Smooth muscle cell (in vitro differentiated cells): ENCODE data around the gene SLC16A11. TPM values are rescaled to one million over a fixed set of nuclear protein-coding genes. Genes with fewer than 3 reads are reported as not detected.

ENCODE experiments used
- DNase-seq: peaks from one replicate; lab custom pipeline; 2025; ENCODE audit not compliant: unreplicated experiment; lab: John Stamatoyannopoulos, UW
- H2AFZ ChIP-seq: fragments of 200-600 bp; sonication (generic); 2 replicates; pipeline ENCODE4 v1.6.0; 2016; ENCODE audit warnings: antibody characterized with exemption, low read depth, mild to moderate bottlenecking
- H3F3A ChIP-seq: fragments of 200-600 bp; sonication (generic); 2 replicates; pipeline ENCODE4 v1.6.0; 2017; ENCODE audit warnings: antibody characterized with exemption, low read depth
- H3K27ac ChIP-seq: fragments of 200-600 bp; sonication (generic); 2 replicates; pipeline ENCODE4 v1.5.1; 2016; ENCODE audit warnings: low read depth, mild to moderate bottlenecking
- H3K27me3 ChIP-seq: fragments of 200-600 bp; sonication (generic); 2 replicates; pipeline ENCODE4 v1.6.1; 2016; ENCODE audit warnings: low read depth, mild to moderate bottlenecking
- H3K36me3 ChIP-seq: fragments of 200-600 bp; sonication (generic); 2 replicates; pipeline ENCODE4 v1.5.1; 2016; ENCODE audit warnings: low read depth
- H3K4me1 ChIP-seq: fragments of 200-600 bp; sonication (generic); 2 replicates; pipeline ENCODE4 v1.5.1; 2016; ENCODE audit warnings: low read depth
- H3K4me2 ChIP-seq: fragments of 200-600 bp; sonication (generic); 2 replicates; pipeline ENCODE4 v1.6.0; 2016; ENCODE audit warnings: mild to moderate bottlenecking
- H3K4me3 ChIP-seq: fragments of 200-600 bp; sonication (generic); 2 replicates; pipeline ENCODE4 v1.5.1; 2016; ENCODE audit warnings: mild to moderate bottlenecking
- H3K79me2 ChIP-seq: fragments of 200-600 bp; sonication (generic); 2 replicates; pipeline ENCODE4 v1.6.0; 2016; ENCODE audit warnings: low read depth, mild to moderate bottlenecking
- H3K9ac ChIP-seq: fragments of 200-600 bp; sonication (generic); 2 replicates; pipeline ENCODE4 v1.6.0; 2016; ENCODE audit warnings: low read depth
- H3K9me3 ChIP-seq: fragments of 200-600 bp; sonication (generic); replicated peaks from 2 replicates; pipeline ENCODE4 v1.5.1; 2016; ENCODE audit warnings: low read depth
- H4K20me1 ChIP-seq: fragments of 200-600 bp; sonication (generic); 2 replicates; pipeline ENCODE4 v1.6.0; 2016; ENCODE audit warnings: low read depth
- WGBS: methylation state at CpG from one replicate; pipeline ENCODE4 v1.1.7; 2016; ENCODE audit warnings: low lambda C conversion rate; 5-methylcytosine and 5-hydroxymethylcytosine counted together
- polyA plus RNA-seq: library from polyadenylated mRNA; unstranded; fragments of >200 nt; fragmentation: Nextera tagmentation; extraction: Ambion mirVana; gene quantifications from 2 replicates; pipeline ENCODE4 v1.2.1, GENCODE V29; 2016
- total RNA-seq: library from RNA; depleted of rRNA; stranded (reverse); fragments of >200 nt; gene quantifications from 2 replicates; pipeline ENCODE4 v1.2.3, GENCODE V29; 2014
- TF ChIP-seq, protein P1 (sequence below): fragments of 200-600 bp; sonication (generic); IDR thresholded peaks from 2 replicates; pipeline ENCODE4 v1.5.1; 2017; ENCODE audit warnings: borderline replicate concordance, mild to moderate bottlenecking, antibody characterized with exemption; ENCODE audit not compliant: insufficient read depth, poor library complexity, severe bottlenecking

The SLC16A11 gene
- total and polyA plus RNA-seq, 2 experiments from 2014 or later = 0.36 to 0.80 TPM

GRCh38 chr17:6997171-6997570 lies 46.7 kb downstream of the SLC16A11 start:
- peaks cover 8% of the 10 kb centered on the region for H3K4me1 ChIP-seq
- no peaks in the 10 kb centered on the region for H3K36me3 ChIP-seq
- DNase-seq = no peak
- 85% methylated on average over 8 of the region's 8 CpGs for WGBS
- peaks cover 10% of the 10 kb centered on the region for H4K20me1 ChIP-seq
- peaks cover 4% of the 10 kb centered on the region for H3F3A ChIP-seq
- TF ChIP-seq, protein P1, sequence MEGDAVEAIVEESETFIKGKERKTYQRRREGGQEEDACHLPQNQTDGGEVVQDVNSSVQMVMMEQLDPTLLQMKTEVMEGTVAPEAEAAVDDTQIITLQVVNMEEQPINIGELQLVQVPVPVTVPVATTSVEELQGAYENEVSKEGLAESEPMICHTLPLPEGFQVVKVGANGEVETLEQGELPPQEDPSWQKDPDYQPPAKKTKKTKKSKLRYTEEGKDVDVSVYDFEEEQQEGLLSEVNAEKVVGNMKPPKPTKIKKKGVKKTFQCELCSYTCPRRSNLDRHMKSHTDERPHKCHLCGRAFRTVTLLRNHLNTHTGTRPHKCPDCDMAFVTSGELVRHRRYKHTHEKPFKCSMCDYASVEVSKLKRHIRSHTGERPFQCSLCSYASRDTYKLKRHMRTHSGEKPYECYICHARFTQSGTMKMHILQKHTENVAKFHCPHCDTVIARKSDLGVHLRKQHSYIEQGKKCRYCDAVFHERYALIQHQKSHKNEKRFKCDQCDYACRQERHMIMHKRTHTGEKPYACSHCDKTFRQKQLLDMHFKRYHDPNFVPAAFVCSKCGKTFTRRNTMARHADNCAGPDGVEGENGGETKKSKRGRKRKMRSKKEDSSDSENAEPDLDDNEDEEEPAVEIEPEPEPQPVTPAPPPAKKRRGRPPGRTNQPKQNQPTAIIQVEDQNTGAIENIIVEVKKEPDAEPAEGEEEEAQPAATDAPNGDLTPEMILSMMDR = no peak
- no peak overlapping the region for H3K27ac ChIP-seq
- no peaks in the 10 kb centered on the region for H3K79me2 ChIP-seq
- no peak overlapping the region for H3K4me2 ChIP-seq
- no peak overlapping the region for H3K4me3 ChIP-seq
- H3K27me3 ChIP-seq = no peaks in the 10 kb centered on the region
- no peaks in the 10 kb centered on the region for H3K9me3 ChIP-seq
- no peak overlapping the region for H2AFZ ChIP-seq
- H3K9ac ChIP-seq = no peak overlapping the region

DNA sequence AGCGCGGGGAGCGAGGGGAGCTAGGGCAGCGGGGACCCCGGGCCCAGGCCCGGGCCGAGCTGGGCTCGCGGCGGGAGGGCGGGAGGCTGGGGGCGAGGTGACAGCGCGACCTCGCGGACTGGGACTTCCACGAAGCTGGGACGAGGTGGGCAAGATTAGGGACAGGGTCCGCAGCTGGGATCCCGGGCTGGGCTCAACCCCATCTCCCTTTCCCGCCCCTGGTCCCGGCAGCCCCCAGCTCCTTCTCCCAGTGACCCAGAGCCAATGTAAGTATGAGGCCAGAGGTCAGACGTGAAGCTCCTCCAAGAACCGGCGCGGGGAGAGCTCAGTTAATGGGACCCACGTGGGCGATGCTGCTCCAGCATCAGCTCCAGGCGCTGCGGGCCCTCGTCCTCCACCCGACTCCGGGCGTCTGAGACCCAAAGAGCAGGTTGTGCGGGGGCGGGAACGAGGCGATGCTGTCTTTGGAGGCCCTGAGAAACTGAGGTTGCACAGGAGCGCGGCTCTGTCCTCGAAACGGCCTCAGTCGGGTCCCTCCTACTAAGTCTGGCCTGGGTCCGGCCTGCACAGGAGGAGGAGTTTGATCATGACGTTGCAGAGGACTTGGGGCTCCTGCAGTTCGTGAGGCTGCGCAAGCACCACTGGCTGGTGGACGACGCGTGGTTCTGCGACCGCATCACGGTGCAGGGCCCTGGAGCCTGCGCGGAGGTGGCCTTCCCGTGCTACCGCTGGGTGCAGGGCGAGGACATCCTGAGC lies 47.5 kb downstream of the SLC16A11 start:
- Histone ChIP-seq H3K4me3 (peak overlapping the region; percentile 42), H2AFZ (no peak overlapping the region), H3K4me2 (peak overlapping the region; percentile 91), H3K27me3 (no peaks in the 10 kb centered on the region), H3K36me3 (no peaks in the 10 kb centered on the region), H3F3A (peaks cover 4% of the 10 kb centered on the region), H3K9ac (no peak overlapping the region), H4K20me1 (peaks cover 10% of the 10 kb centered on the region), H3K4me1 (peaks cover 8% of the 10 kb centered on the region), H3K27ac (no peak overlapping the region), H3K79me2 (no peaks in the 10 kb centered on the region), H3K9me3 (no peaks in the 10 kb centered on the region)
- no peak for DNase-seq
- TF ChIP-seq, protein P1 = no peak
- WGBS = 72% methylated on average over 43 of the region's 58 CpGs

- Histone ChIP-seq H4K20me1 (peaks cover 10% of the 10 kb centered on the region), H3F3A (peaks cover 4% of the 10 kb centered on the region), H3K27ac (no peak within 1 kb of the TSS), H3K79me2 (no peaks in the 10 kb centered on the region), H3K27me3 (no peaks in the 10 kb centered on the region), H3K9ac (no peak within 1 kb of the TSS), H3K4me2 (peak within 1 kb of the TSS; percentile 91), H3K9me3 (no peaks in the 10 kb centered on the region), H3K36me3 (no peaks in the 10 kb centered on the region), H2AFZ (no peak within 1 kb of the TSS), H3K4me3 (peak within 1 kb of the TSS; percentile 42), H3K4me1 (peaks cover 8% of the 10 kb centered on the region)
- TF ChIP-seq, protein P1 = no peak
- WGBS = 13% methylated on average over 56 of the region's 64 CpGs
- no peak for DNase-seq
Measured at GRCh38 chr17:6995500-6996255, 48.2 kb downstream of the SLC16A11 start, which contains the start of gene ALOX12. TSS of gene ALOX12 (plus strand) at chr17:6996049. CDS start at chr17:6996118, 69 bp downstream.
